Measurements from ENCODE around the gene PWP2. TPM values are rescaled to one million over a fixed set of nuclear protein-coding genes. Genes with fewer than 3 reads are reported as not detected.
A peak's percentile ranks its signal among the peaks of the same experiment; 100 is the strongest.

PWP2 gene
- total RNA-seq, result 2.5 TPM

DNA sequence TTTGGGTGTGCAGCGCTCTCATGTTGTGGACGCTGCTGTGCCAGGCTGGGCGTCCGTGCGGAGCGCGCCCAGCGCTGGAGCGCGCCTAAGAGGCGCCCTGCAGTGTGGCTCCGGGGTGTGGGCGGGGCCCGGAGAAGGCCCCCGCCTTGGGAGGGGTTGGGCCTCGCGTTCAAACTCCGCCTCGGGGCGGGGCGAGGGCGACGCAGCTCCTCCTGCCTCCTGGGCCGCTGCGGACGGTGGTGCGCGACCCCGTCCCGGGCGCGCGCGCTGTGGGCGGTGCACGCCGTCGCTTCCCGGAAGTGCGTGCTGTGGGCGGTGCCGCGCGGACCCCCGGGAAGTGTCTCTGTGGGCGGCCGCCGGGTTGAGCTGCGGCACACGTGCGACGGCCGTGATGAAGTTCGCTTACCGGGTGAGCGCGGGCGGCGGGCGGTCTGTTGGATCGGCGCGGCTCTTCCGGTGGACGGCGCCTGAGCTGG lies at the start of gene PWP2:
TSS of gene PWP2 (plus strand) at position 374 of the 476 bp plus-strand sequence. CDS start at position 392, 18 bp downstream.
- ATAC-seq, result peak; percentile 94

DNA sequence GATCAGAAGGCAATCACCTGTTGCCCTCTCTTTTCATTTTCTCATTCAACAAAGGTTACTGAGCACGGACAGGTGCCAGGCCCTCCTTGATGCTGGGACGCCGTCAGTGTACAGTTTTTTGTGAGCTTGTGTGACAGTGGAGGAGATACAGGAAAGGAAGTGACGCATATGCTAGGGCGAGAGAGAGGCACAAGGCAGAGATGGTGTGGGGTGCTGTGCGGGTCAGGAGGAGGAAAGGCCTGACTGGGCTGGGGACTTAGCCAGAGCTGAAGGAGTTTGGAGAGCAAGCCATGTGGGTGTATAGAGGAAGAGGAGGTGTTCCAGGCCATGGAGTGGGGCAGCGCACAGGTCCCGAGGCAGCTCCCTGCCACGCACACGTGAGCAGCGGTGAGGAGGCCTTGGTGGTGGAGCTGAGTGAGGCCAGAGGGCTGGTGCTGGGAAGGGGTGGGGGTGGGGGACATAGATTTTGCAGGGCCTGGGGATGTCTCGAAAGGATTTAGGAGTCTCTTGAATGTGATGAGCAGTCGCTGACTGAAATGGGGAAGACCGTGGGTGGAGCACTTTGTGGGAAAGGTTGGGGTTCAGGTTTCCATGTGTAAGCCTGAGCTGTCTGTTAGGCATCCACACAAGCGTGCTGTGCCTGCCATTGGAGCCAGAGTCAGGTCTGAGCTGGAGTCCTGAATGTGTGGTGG lies 49.1 kb upstream of the PWP2 start:
- ATAC-seq, result peak; percentile 26

DNA sequence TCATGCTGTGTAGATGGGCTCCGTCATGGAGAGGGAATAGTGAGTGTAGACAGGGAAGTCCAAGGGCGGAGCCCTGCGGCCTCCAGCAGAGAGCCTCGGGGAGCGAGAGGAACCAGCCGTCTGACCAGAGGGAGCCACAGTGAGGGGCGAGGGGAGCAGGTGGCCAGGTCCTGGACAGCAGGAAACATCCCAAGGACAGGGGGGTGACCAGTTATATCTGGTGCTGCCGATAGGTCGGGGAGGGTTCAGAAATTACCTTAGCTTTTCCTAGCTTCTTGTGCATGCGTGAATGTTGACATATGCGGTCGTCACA lies 48.6 kb upstream of the PWP2 start:
- peak; percentile 21 for ATAC-seq

DNA sequence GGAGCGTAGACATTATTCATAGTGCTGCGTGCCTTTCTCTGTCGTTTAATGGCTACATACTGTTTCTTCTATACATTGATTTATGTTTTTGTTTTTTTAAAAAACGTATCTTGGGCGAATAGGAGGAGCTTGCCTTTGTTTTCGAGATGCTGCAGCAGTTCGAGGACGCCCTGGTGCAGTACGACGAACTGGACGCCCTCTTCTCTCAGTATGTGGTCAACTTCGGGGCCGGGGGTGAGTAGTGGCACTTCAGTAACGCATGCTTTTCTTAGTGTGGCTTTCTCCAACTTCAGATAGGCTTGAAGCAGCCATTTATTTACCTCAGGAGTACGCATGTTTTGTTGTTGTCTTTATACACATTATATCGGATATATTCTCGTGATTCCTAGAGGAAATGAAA lies 48.2 kb upstream of the PWP2 start:
- ATAC-seq, result no peak

DNA sequence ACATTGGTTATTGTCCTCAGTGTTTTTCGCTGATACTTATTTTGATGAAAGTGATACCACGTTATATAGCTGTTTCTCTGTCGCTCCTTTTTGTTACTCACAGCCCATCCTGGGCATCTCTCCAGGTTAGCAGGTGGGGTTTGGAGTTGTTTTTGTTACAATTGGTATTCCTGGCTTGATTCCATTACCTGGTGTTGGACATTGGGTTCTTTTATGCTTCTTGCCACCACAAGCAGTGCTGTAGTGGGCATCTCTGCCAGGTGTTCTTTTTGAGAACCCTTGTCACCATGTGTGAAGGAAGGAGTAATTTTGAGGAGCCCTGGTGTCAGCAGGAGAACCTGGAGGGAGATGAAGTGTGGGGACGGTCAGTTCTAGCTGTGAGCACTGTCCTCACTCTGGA lies 47.5 kb upstream of the PWP2 start:
- no peak for ATAC-seq

DNA sequence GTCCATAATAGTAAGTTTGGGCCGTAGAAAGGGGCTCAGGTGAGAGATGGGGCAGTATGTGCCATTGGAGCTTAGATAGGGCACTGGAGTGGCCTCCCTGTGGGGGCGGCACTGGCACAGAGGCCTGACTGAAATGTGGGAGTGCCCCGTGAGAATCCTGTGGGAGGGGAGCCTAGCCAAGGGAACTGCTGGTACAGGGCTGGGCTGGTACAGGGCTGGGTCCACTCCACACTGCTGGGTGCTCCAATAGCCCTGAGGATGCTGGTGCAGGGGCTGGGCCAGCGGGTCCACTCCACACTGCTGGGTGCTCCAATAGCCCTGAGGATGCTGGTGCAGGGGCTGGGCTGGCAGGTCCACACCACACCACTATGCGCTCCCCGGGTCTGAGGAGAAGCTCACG lies 44.8 kb upstream of the PWP2 start:
- ATAC-seq, result no peak

DNA sequence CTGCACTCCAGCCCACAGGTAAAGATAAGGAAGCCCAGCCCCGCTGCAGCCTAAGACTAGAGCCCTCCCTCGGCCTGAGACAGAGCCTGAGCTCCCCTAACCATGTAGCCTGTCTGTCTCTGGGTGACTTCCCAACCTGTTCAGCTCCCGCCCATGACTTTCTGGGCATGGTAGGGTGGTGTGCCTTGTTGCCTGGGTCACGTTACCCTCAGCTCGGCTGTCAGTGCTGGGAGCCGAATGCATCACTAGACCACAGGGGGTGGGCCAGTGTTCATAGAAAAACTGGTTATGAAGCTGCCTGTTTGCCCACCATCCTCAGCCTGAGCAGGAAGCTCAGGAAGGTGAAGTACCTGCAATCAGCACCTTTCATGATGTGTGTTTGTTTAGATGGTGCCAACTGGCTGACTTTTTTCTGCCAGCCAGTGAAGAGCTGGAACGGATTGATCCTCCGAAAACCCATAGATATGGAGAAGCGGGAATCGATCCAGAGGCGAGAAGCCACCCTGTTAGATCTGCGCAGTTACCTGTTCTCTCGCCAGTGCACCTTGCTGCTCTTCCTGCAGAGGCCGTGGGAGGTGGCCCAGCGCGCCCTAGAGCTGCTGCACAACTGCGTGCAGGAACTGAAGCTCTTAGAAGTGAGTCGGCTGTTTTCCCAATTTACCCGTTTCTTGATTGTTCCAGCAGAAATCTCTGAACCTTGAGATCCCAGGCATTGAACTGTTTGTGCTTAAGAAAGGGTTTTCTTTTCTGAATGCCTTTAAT lies 43.9 kb upstream of the PWP2 start:
- ATAC-seq, result no peak

DNA sequence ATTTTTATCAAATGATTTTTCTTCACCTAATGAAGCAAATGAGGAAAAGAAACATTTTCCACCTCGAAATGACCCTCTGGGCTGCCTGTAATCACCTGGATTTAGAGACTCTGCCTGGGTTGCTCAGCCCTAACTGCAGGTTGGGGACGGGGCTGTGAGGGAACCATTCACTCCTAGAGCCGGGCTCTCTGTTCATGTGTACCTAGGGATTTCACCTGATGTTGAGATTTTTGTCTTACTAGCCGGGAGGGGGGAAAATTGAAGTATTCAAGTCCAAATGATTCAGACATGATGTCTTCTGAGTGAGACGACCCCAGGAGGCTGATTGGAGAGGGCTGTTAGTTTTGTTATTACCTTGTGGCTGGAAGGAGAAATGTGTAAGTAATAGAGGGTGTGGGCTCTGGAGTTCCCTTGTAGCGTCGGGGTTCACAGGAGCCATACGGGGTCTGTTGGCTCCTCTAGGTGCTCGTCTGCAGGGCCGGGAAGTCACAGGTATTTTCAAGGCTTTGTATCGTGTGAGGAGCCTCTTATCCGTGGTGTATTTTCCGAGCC lies 42.3 kb upstream of the PWP2 start:
- no peak for ATAC-seq

DNA sequence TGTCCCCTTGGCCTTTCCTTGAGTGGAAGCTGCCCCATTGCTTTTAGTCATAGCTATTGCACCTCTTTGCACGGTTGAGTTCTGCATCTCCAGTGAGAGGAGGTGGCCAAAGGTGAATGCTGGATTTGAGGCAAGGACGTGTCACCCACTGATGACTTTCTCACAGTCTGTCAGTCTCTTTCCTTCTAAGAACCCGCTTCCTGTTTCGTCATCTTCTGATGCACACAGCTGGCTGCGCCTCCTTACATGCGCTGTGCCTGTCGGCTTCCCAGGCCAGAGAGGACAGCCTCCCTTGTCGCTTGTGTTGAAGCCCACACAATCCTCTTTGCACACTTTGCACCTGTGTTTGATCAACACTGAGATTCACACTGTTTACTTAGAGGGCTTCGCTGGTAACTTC lies 41.8 kb upstream of the PWP2 start:
- no peak for ATAC-seq

DNA sequence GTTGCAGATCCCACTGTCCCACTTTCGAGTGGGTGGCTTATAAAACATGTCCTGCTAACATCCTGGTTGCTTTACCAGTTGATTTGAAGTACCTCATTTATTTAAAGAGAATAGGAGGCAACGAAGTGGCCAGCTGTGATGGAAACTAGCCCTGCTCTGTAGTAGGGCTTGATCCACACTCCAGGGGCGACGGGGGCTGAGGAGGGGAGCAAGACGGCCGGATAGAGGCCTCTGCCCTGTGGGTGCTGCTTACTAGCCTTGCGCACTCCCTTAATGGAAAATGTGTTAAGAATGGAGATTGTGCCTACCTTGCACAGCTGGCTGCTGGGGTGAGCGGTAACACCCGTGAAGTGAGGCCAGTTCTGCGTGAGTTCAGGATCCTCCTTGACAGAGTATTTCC lies 41.1 kb upstream of the PWP2 start:
- ATAC-seq, result no peak

DNA sequence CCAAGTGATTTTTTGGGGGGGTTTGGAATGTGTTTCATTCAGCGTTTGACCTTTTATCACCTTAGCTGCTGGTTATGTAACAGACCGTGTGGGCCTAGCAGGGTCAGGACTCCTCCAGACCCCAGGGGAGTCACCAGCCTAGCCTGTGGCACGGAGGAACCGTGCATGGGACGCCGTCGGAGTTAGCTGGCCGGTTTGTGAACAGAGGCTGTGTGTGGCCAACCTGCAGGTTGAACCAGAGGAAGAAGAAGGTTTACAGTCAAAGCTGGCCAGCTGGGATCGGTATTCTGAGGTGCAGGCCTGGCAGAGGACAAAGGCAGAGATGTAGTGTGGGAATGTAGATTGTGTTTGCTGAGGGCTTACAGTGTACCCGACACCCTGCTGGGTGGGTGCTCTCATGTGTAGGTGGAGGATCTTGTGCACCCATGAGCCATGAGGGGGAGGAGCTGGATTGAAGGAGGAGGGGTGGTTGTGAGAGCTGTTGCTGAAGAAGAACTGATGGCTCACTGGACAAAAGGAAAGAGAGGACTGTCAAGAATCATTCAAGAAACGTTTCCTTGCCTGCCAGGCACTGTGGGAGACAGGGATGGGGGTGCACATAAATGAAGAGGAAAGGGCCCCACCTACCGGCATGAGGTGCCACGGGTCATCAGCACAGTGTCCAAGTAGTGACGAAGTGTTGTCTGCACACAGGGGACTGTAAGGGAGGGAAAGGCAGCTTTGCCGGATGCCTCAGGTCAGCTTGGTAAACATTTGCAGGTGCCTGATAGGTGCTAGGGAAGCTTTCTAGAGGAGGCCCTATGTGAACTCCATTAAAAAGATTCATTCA lies 40.0 kb upstream of the PWP2 start:
- ATAC-seq, result no peak

DNA sequence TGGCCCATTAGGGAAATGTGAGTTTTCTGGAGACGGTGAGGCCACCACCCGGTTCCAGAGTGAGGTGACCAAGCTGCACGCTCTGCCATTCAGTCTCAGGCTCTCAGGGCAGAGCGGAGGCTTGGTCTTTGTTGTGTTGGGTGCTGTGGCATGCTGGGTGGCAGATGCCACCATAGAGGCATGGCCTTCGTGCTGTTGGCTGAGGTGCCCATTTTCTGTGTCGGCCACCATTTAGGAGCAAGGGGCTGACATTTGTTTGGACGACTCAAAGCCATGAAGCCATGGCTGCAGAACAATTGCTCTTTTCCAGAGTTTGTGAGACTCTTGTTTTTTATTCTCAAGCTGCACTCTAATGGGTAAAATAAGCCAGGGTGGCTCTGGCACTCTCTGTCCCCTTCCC lies 36.8 kb upstream of the PWP2 start:
- no peak for ATAC-seq

DNA sequence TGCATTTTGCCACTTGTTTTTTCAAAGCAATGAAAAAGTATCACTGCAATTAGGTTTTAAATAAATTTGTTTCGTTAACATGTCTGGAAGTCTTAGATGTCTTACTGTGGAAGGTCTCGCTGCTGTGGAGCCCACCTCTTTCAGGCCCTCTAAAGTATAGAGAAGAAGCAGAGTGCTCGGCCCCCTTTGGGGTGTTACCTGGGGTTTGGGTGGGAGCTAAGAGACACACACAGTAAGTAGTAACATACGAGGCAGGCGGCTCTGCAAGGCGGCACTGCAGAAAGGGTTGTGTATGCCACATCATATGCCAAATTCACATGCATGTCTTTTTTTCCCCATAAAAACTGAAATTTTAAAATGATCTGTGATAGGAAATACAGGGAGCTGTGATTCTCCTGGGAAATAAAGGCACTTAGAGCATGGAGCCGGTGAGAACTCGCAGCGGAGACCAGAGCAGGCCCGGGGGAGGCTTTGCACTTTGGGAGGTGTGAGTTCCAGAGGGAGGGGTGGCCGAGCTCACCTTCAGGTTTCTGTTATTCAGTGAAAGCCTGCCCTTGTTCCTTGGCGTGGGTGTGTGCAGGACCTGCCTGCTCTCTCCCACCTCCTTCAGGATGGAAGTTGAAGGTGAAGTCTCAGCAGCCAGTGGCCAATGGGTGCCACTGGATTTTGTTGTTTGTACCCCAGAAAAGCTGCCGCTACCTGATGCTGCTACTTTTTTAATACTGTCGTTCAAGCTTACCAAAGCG lies 35.7 kb upstream of the PWP2 start:
- no peak for ATAC-seq

DNA sequence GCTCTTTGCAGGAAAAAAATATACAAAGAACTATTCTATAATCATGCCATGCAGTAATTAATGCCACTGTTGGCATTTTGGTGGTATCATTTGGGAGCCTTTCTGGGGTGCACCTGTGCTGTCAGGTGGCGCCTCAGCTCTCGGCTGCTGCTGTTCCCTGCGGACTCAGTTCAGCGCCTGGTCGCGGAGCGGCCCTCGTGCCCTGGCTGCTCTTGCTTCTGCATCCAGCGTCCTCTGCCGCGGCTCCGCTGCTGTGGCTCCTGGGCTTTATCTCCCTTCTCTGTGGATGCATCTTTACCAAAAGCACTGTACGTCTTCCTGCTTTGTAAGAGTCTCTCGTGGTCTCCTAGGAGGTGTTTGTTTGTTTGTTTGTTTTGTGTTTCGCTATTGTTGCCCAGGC lies 35.1 kb upstream of the PWP2 start:
- ATAC-seq, result no peak

DNA sequence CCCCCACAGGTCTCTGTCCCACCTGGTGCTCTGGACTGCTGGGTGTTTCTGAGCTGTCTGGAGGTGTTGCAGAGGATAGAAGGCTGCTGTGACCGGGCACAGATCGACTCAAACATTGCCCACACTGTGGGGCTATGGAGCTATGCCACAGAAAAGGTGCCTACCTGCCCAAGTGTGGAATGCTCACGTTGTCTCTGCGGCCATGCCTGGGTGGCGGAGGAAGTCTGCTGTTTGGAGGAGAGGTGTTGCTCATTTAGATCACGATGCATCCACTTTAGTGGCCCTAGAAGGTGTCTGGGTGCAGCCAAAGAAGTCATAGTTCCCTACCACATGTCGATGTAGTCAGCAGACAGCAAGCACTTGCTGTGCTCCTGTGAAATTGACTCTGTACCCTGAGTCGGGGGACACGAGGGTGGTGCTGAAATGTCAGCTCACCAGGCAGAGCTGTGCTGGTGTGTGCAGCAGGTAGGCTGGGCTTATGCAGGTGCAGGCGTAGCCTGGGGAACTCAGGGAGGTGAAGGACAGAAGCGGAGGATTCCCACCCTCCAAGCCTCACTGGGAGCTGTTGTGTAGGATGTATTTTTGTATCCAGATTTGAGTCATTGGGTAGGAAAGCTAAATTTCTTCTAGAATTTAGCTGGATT lies 32.8 kb upstream of the PWP2 start:
- ATAC-seq, result peak; percentile 22

DNA sequence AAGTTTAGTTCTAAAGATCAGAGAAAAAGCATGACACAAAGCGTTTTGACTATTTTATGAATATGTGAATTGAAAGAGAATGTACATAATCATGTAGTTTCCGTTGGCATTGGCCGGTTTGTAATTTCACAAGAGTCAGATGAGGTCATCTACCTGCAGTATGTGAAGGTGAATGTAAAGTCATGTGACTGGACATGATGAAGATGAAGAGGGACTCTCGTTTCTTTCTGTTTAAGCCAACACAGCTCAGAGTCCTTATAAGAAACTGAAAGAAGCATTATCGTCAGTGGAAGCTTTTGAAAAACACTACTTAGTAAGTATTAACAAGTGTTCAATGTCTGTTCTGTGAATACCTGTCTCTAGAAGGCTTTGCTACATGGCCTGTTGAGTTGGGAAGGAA lies 30.9 kb upstream of the PWP2 start:
- no peak for ATAC-seq

DNA sequence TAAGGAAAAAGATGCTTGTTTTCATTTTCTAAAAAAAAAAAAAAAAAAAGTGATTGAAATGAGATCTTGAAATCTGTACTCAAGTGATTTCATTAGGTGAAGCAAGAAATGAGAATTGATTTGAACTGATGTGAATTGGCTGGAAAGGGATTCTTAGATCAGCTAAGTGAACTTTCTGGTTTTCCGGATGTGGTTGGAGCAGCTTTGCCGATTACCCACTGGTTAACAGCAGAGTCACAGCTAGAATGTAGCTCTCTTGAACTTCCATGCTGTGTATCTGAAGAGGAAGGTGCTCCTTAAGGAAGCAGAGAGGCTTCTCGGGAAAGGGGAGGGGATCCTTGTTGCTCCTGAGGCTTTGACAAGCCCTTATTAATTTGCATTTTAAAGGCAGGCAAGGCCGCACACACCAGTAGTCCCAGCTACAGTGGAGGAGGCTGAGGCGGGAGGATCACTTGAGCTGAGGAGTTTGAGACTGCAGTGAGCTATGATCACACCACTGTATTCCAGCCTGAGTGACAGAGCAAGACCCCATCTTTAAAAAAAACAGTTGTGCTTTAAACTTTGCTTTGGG lies 28.7 kb upstream of the PWP2 start:
- ATAC-seq, result no peak

DNA sequence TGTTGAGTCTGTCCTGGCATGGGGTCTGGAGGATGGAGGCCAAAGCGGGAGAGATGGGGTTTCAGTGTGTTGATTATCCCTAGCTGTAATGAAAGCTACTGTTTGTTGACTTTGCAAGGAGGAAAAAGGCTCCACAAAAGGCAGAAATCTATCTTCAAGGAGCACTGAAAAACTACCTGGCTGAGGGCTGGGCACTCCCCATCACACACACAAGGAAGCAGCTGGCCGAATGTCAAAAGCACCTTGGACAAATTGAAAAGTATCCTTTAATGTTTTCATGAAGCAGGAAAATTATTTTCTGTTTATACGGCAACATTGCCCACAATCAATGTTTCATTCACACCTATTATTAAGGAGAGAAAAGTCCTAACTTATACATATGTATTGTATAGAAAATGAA lies 27.8 kb upstream of the PWP2 start:
- no peak for ATAC-seq

DNA sequence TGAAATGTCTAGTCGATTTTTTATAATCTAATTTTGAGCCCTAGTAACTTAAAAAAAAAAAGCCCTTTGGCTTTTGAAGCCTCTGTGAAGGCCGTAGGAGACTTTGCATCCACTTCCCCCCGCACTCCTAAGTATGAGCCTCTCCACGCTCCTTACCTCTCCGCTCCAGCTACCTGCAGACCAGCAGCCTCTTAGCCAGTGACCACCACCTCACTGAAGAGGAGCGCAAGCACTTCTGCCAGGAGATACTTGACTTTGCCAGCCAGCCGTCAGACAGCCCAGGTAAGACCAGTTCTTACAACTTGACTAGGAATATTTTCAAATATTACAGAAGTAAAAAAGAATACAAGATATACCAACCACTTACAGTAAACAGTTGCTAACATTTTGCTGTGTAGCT lies 27.4 kb upstream of the PWP2 start:
- ATAC-seq, result no peak

DNA sequence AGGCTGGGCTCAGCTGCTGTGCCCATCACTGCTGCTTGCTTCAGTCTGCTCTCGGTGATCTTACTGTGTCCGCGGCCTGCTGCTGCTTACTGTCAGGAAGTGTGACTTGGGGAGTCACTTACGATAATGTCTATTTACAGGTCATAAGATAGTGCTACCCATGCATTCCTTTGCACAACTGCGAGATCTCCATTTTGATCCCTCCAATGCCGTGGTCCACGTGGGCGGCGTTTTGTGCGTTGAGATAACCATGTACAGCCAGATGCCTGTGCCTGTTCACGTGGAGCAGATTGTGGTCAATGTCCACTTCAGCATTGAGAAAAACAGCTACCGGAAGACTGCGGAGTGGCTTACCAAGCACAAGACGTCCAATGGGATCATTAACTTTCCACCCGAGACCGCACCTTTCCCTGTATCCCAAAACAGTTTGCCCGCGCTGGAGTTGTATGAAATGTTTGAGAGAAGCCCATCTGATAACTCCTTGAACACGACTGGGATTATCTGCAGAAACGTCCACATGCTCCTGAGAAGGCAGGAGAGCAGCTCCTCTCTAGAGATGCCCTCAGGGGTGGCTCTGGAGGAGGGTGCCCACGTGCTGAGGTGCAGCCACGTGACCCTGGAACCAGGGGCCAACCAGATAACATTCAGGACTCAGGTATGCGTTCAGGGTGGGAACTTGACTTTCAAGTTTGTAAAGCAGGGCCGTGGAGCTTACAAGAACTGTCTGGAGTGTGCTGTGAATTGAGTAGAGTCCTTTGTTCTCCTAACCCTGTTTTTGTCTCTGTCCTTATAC lies 24.4 kb upstream of the PWP2 start:
- peak; percentile 55 for ATAC-seq
